Measurements from ENCODE around the gene TRPC6.

The TRPC6 gene

DNA sequence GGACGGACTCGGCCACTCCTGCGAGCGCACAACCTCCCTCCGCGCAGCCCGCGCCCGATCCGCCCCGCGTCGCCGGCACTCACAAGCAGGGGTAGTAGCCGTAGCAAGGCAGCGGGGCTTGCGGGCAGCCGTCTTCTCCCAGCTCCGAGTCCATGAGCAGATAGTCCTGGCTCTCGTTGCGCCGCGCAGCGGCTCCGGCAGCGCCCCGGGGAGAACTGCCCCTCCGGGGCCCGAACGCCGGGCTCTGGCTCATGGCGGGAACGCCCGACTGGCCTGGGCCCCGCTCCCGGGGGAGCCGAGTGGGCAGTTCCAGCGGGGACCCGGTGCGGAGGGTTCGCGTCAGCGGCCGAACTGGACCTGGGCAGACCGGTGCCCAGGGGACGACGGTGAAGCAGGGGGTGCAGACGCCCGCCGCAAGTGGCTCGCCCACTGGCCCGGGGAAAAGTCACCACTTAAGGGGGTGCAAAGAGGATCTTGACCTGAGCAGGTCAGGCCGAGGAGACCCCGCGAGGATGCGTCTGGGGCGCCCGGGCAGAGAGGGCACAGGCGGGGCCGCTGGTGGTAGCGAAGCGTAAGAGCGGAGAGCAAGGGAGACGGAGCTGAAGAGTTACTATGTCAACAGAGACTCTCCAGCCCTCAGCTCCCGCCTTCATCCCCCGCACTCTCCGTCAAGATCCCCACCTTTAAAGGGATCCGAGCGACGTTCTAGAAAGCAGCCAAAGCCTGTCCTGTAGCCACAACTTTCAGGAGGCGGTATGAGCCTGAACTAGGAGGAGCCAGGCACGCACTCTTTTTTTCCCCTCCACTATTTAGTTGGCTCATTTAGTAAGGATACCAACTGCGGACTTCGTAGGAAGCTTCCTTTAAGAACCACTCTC is at the start of gene TRPC6:
Gene TRPC6, minus strand, starts transcription at position 757 of the 878 bp plus-strand sequence. Its CDS starts 504 bp downstream, at position 253.
- DNase-seq (ENCODE audit: low spot score) = peak; percentile 18

DNA sequence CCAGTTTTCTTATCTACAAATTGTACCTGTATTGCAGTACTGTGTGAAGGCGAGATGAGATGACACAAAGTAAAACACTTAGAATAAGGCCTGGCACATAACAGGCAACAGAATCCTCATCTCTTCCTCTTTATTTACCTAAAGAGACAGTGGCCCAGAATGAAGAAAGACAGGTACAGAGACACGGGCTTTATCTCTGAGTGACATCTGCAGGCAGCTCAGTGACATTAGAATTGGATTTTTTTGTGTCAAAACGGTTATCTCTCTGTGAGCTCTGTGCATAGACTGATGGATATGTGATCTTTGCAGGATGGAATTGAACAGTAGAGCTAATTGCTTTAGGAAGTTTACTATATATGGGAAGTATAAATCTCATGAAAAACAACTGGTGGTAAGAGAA is 36.2 kb upstream of the TRPC6 start:
- DNase-seq (ENCODE audit: low spot score) = no peak

DNA sequence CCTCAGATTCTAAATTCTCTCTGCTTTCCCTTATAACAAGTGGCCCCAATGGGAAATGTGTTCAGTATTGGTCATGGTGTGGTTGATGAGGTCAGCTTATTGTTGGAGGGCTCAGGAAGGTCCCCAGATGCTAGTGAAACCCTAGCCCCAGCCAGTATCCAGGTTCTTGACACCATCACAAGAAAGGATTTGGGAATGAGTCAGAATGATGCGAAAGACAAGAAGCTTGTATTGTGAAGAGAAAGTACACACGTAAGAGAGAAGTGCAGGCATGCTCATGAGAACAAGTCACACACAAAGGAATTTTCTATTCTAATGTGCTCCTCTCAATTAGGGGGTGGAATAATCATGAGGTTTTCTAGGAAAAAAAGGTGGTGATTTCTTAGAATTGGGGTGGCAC is 34.9 kb upstream of the TRPC6 start:
- DNase-seq (ENCODE audit: low spot score) = no peak

DNA sequence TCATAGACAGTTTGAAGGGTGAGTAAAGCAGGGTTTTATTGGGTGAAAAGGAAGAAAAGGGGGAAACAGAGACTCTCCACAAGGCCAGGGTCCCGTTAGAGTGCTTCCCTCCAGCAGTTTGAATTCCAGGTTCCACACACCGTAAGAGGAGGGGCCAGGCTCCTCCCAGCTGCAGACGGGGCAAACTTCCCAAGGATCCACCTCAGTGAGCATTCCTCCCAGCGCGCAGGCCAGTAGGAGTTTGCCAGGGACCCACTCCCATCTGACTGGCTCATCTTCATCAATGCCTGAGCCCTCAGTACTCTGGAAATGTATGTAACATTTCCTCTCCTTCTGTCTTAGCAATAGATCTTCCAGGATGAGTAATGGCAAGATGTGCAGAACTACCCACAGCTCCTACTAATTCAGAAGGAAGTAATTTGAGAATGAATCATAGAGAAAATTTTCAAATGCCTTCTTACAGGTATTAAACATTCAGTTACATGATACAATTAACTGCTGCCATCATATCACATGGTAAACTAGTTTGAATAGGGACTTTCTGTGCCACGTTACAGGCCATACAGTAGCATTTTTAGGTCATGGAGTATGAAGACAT is 34.0 kb upstream of the TRPC6 start:
- no peak for DNase-seq (ENCODE audit: low spot score)

DNA sequence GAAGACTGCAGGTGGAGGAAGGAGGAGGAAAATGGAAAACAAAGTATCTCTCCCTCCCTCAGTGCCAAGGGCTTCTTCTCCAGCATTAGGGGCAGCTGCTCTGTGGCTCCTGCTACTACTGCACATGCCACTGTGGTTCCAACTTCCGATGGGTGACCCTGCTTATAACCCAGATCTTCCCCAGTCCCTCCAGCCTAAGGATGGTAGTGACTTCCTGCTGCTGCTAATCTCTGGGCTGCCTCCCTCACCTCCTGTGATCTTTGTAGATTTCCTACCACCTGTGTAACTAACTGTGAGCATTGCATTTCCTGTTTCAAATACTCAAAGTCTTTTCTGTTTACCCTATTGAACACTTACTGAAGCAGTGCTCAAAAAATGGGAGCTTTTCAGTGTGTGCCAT is 28.7 kb upstream of the TRPC6 start:
- no peak for DNase-seq (ENCODE audit: low spot score)

DNA sequence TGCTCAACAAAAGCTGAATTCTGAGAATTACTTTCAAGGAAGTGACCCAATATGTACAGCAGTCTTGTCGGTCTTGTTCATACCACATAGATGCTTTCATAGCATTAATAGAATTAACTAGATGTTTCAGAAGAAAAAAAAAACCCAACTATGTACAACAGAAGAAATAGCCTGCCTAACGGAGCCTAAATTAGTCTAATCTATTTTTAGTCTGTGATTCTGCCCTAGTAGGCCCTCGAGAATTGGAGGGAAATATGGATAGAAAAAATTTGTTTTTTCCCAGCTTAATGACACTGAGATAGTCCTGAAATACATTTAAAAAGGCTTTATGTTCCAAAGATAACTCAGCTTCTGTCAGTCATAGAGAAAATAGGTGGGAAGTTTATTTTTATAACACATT is 17.1 kb upstream of the TRPC6 start:
- no peak for DNase-seq (ENCODE audit: low spot score)

DNA sequence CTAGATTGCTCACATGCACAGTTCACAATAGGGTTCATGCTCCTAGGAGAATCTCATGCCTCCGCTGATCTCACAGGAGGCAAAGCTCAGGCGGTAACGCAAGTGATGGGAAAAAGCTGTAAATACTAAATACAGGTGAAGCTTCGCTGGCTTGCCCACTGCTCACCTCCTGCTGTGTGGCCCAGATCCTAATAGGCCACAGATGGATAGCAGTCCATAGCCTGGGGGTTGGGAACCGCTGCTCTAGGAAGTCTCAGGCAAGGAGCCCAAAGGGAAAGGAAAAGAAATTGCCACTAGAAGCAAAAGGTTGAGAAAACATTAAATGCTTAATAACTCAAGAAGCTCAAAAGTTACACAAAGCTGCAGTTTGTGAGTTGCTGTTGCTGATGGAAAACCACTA is 3.2 kb upstream of the TRPC6 start:
- DNase-seq (ENCODE audit: low spot score) = no peak

DNA sequence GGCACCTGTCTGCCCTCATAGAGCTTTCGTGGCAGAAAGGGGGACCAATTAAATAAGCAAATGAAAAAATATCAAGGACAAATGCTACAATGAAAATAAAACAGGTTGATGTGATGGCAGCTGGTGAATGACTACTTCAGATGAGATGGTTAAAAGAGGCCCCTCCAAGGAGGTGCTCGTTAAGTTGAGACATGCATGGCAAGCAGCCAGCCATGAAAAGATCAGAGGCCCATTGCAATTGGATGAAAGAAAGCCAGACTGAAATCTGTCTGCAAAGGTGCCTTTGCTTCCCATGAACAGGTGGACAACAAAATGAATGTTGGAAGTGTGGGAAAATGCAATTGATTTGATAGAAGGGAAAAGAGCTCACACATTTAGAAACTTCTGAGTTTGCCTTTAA is 848 bp upstream of the TRPC6 start:
- DNase-seq (ENCODE audit: low spot score) = no peak

DNA sequence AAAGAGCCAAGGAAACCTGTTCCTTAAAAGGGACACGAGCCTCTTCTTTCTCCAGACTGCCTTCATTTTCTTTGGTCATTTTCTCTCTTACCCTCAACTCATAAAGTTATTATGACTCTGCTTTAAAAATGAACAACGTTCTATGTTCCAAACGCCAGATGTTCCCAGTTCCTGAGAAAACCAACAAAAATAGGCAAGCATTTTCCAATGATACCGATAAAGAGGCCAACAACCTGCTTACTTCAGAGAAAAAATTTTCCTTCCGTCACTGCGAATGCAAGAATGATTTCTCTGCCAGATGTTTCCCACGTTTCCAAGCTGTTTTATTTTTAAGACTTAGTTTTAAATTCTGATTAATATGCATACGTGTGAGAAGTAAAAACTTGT is 315 bp upstream of the TRPC6 start:
- DNase-seq (ENCODE audit: low spot score) = no peak

DNA sequence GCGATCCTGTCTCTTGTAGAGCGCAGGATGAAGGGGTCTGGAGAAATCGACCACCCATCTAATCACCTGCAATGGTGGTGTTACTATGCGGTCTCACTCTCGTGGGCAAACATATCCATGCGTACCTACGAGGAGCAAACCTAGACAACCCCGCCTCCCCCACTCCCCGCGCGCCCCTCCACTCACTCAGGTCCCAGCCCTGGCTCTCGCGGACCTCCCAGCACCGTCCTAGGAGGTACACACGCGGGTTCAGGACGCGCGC is 887 bp downstream of the TRPC6 start:
- no peak for DNase-seq (ENCODE audit: low spot score)

DNA sequence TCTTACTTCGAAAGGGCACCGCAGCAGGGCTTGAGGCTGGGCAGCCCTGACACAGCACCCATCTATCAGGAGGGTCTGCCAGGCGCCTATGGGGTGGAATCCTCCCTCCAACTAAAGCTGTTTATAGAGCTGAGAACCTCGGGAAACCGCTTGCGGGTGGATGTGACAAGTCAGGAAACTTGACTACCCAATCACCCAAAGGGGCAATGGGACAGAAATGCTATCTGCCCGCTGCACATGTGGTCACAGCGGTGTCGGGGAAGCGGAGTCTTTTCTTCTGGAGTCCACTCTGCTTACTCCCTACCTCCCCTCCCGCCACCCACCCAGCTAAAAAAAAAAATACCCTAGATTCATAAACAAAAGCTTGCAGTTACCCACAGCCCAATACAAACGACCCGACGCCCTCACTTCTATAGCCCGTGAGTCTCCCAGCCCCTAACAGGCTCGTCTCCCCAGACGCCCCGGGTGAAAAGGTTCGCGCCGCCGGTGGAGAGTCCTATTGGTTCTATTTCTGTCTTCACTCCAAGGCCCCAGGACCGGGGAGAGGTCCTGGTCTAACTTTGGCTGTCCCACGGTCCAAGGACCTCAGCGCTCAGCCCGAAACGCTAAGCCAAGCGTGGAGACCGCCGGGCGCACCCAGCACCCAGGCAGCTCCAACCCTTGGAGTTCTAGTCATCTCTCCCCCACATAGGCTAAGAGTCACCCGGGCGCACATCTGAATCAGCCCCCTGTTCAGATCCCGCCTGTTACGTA is 1.4 kb downstream of the TRPC6 start:
- DNase-seq (ENCODE audit: low spot score) = no peak

DNA sequence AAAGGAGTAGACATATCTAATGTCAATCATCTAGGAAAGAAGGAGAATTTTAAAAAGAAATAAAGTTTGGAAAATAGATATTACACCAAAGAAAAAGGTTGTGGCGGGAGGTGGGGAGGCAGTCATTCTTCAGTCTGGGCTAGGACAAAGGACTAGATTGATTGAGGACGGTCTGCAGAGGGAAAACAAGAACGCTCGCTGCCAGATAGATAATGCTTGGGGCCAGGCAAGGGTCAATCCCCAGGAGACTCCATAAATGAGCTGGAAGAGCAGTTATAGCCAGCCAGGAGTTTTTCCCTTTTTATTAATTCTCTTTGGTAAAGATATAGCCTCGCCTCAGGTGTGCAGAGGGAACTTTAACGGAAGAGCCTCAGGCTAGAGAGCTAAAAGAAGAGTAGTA is 6.3 kb downstream of the TRPC6 start:
- no peak for DNase-seq (ENCODE audit: low spot score)

DNA sequence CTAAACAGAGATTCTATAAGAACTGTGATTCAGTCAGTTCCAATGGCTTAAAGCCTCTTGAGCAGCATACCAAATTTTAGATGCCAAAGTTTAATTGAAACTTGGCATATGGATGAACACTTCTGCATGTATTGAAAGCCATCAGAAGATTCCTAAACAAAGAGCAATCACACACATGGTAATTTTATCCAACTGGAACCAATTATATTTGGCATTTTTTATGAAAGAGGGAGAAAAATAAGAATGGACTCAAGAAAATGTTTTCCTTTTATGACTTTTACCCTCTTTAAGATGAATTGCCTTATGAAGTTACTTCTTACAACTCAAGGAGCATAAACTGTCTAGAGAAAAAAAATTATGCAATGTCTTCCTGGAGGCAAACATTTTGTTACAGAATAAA is 7.4 kb downstream of the TRPC6 start:
- DNase-seq (ENCODE audit: low spot score) = no peak

DNA sequence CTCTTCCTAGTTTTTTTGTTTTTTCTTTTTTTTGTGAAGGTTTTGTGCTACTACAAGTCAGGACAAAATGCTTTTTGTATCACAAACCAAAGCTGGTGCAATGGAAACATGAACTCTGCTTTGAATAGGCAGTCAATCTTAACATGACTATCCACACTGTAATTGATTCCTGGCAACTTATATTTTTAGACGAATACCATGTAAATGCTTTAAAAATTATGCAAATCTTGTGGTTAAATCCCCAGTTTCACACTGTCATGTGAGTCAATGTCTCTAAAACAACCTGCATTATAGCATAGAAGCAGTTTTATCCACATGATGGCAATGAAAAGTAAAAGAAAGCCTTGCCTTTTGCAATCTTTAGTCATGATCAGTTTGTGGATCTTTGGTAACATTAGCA is 8.9 kb downstream of the TRPC6 start:
- DNase-seq (ENCODE audit: low spot score) = no peak

DNA sequence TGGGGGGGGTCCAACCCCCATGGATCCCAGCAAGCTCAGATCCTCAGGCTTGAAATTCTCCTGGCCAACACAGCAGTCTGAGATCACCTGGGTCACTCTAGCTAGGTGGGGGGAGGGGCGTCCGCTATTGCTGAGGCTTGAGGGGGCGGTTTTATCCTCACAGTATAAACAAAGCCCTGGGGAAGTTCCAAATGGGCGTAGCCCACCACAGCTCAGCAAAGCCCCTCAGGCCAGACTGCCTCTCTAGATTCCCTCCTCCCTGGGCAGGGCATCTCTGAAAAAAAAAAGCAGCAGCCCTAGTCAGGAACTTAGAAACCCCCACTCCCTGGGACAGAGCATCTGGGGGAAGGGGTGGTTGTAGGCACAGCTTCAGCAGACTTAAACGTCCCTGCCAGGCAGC is 16.7 kb downstream of the TRPC6 start:
- DNase-seq (ENCODE audit: low spot score) = no peak

DNA sequence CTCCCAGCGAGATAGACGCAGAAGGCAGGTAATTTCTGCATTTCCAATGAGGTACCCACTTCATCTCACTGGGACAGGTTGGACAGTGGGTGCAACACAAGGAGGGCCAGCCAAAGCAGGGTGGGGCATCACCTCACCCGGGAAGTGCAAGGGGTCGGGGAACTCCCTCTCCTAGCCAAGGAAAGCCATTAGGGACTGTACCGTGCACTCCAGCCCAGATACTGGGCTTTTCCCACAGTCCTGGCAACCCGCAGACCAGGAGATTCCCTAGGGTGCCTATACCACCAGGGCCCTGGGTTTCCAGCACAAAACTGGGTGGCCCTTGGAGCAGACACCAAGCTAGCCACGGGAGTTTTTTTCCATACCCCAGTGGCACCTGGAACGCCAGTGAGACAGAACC is 17.2 kb downstream of the TRPC6 start:
- DNase-seq (ENCODE audit: low spot score) = no peak

DNA sequence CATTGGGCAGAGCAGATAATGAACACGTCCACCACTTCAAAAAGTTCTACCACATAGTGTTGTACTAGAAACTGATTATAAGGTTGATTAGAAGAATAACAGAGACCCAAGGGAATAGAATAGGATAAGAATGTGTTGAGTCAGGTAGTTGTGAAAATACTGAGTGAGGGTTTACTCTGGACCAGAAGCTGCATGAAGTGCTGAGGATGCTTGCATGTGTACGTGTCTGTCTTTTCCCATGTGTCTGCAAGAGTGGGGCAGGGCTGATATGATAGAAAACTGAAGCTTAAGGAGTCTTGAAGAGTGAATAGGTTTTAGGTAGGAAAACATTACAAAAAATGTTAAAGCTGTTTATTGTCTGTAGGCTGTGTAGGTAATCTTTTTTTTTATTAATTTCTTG is 20.6 kb downstream of the TRPC6 start:
- no peak for DNase-seq (ENCODE audit: low spot score)

DNA sequence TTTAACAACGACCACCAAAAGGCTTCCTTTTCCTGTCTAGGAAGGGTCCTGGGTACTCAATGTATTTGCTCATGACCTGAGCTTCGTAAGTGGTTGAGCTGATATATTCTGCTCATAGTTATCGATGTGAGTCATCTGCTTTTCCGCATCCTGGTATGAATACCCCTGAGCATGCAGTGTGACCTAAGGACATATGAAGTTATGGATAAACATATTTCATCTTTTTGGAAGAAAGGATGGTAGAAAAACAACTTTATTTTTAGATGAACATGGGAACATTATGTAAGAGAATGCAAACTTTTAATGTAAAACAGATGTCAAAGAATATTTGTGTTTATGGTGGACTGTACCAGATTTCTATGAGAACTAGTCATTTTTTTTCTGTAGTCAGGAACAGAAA is 28.4 kb downstream of the TRPC6 start:
- no peak for DNase-seq (ENCODE audit: low spot score)

DNA sequence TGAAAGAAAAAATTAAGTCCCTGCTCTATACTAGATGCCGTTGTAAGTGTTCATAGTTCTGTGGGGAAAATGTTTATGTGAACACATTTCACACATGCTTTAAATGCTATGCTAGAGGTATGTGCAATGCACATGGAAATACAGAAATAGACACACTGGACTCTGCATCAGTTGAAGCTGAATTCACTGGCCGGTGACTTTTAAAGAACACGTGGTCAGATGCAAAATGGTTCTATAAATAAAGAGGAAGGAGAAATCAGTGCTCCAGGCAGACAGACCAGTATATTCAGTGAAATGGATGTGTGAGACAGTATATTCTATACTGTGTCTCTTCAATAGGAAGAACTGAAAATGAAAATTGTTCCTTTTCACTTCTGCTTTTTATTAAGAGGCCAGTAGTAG is 29.9 kb downstream of the TRPC6 start:
- no peak for DNase-seq (ENCODE audit: low spot score)

DNA sequence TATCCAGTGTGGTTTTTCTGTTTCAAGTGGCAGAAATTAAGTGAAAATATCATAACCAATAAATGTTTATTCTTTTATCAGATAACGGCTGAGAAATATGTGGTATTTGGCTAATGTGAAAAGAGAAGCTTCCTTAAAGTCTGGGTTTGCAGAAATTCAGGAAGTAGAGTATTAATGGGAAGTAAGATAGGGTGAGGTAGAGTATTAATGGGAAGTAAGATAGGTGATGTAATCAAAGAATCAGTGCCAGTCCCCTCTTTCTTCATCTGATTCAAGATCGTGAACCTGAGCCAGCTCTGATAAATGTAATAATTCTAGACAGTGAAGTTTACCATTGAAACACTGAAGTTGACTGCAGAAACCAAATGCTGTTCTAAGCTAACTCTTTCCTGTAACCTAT is 30.9 kb downstream of the TRPC6 start:
- no peak for DNase-seq (ENCODE audit: low spot score)

DNA sequence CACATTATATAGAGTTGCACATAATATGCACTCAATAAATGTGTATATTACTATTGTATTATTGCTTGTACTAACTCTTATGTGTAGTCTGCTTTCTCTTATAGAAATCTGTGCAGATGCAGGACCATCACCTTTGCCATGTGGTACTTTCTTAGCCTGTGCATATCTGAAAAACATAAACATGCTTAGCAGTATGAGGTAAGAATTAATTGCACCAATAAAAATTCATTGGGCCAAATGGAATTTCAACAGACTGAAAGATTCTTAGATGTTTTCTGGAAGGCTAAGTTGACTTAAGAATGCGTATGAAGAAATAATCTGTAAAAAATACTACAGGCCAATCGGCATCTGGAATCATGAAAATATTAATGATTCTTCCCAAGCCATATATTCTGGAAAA is 55.3 kb downstream of the TRPC6 start:
- DNase-seq (ENCODE audit: low spot score) = no peak

DNA sequence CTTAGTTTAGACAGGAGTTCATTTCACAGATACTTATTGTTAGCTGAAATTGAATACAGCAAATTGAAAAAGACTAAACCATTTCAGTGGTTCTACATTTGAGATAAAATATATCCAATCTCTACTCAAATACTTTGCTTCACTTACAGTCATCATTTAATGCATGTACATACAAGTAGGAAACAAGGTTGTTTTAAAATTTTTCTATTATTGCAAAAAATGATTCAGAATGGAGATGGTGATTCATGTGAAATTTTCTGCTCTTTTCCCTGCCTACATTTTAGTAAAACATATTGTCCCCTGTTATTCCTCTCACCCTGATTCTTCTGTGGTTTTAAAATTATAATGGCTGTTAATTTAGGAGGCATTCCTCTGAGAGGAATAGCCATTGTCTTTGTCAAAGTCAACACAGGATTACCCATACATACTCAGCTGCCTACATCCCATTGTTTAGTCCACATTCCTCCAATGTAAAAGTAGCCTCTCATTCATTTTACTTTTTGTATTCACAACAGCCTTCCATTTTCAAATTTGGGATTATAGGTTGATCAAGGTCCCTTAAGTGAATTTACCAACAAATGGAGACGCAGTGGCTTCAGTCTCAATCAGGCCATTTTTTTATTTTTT is 60.1 kb downstream of the TRPC6 start:
- no peak for DNase-seq (ENCODE audit: low spot score)

DNA sequence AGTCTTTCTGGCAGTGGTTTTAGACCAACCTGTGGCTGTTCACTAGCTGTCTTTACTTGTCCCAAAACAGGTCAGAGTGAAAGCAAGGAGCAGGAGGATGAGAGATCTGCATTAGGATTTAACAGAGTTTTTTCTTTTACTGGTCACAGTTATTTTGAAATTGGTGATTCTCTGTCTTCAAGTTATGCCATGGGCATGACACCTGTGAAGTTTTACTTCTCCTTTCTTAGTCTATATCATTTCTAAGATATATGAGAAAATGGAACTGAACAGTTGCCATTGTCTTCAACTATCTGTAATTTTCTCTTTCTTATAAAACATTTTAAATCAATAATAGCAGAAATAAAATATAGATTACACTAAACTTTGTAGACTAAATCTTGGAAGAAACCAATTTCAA is 60.6 kb downstream of the TRPC6 start:
- no peak for DNase-seq (ENCODE audit: low spot score)

Measured in HuH-7.5 (cell line).